ENCODE results near the gene RAB8B. TPM values are rescaled to one million over a fixed set of nuclear protein-coding genes. Genes with fewer than 3 reads are reported as not detected.

Gene RAB8B
- total and polyA plus RNA-seq, 9 of the 15 experiments (the other 6 are each of a cell fraction or from before 2014, with no cell fraction given): 7.8 to 32.1 (median 24.2) TPM

GRCh38 chr15:63198371-63199250 is 9.2 kb downstream of the RAB8B start (continued):
- TF ChIP-seq RAD21 (CRISPR knock-in tag; conservative IDR thresholded peaks at IDR 0.05 in 1 of 2, IDR thresholded peaks at IDR 0.05 in 1 of 2) (peak in 1 of 2 experiments; percentile 13; a peak in 1 of 4 replicates), ZFP36 (IDR thresholded peaks at IDR 0.05; ENCODE audit: low read depth, low read length, partially characterized antibody) (no peak), SMARCA4 (IDR thresholded peaks at IDR 0.05) (peak; percentile 57), MTA1 (IDR thresholded peaks at IDR 0.05; ENCODE audit: borderline replicate concordance) (0 out of 2 replicates have a peak, but pooled peaks have one; percentile 36), DEAF1 (CRISPR knock-in tag; IDR thresholded peaks at IDR 0.05) (no peak), SOX6 (IDR thresholded peaks at IDR 0.05) (peak; percentile 41; the same call in 1 of the 2 replicates), E2F3 (CRISPR knock-in tag; IDR thresholded peaks at IDR 0.05) (no peak), HNRNPH1 (optimal IDR thresholded peaks at IDR 0.05; ENCODE audit: low read depth, low read length) (no peak), CEBPG (CRISPR knock-in tag; IDR thresholded peaks at IDR 0.05) (no peak), CEBPG (tag; conservative IDR thresholded peaks at IDR 0.05 in 1 of 2, IDR thresholded peaks at IDR 0.05 in 1 of 2) (peak; percentile 91 to 93), ZNF764 (CRISPR knock-in tag; IDR thresholded peaks at IDR 0.05; ENCODE audit: low read depth) (no peak), KLF1 (tag; IDR thresholded peaks at IDR 0.05) (no peak), MEF2D (tag; conservative IDR thresholded peaks at IDR 0.05; ENCODE audit: low read depth) (no peak), HNRNPUL1 (IDR thresholded peaks at IDR 0.05; ENCODE audit: low read length) (no peak), FOXK2 (conservative IDR thresholded peaks at IDR 0.05 in 1 of 2, IDR thresholded peaks at IDR 0.05 in 1 of 2; ENCODE audit: low read depth in 2 of 2) (peak in 1 of 2 experiments; percentile 96; a peak in 2 of 4 replicates), KLF13 (tag; IDR thresholded peaks at IDR 0.05; ENCODE audit: borderline replicate concordance, low read depth) (no peak)
- TF ChIP-seq, protein P1, sequence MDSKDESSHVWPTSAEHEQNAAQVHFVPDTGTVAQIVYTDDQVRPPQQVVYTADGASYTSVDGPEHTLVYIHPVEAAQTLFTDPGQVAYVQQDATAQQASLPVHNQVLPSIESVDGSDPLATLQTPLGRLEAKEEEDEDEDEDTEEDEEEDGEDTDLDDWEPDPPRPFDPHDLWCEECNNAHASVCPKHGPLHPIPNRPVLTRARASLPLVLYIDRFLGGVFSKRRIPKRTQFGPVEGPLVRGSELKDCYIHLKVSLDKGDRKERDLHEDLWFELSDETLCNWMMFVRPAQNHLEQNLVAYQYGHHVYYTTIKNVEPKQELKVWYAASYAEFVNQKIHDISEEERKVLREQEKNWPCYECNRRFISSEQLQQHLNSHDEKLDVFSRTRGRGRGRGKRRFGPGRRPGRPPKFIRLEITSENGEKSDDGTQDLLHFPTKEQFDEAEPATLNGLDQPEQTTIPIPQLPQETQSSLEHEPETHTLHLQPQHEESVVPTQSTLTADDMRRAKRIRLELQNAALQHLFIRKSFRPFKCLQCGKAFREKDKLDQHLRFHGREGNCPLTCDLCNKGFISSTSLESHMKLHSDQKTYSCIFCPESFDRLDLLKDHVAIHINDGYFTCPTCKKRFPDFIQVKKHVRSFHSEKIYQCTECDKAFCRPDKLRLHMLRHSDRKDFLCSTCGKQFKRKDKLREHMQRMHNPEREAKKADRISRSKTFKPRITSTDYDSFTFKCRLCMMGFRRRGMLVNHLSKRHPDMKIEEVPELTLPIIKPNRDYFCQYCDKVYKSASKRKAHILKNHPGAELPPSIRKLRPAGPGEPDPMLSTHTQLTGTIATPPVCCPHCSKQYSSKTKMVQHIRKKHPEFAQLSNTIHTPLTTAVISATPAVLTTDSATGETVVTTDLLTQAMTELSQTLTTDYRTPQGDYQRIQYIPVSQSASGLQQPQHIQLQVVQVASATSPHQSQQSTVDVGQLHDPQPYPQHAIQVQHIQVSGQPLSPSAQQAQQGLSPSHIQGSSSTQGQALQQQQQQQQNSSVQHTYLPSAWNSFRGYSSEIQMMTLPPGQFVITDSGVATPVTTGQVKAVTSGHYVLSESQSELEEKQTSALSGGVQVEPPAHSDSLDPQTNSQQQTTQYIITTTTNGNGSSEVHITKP (IDR thresholded peaks at IDR 0.05; ENCODE audit: partially characterized antibody): peak; percentile 98
- TF ChIP-seq, protein P2, sequence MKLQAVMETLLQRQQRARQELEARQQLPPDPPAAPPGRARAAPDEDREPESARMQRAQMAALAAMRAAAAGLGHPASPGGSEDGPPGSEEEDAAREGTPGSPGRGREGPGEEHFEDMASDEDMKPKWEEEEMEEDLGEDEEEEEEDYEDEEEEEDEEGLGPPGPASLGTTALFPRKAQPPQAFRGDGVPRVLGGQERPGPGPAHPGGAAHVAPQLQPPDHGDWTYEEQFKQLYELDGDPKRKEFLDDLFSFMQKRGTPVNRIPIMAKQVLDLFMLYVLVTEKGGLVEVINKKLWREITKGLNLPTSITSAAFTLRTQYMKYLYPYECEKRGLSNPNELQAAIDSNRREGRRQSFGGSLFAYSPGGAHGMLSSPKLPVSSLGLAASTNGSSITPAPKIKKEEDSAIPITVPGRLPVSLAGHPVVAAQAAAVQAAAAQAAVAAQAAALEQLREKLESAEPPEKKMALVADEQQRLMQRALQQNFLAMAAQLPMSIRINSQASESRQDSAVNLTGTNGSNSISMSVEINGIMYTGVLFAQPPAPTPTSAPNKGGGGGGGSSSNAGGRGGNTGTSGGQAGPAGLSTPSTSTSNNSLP (IDR thresholded peaks at IDR 0.05; ENCODE audit: borderline replicate concordance, low read depth, low read length): no peak
- TF ChIP-seq, protein P3, sequence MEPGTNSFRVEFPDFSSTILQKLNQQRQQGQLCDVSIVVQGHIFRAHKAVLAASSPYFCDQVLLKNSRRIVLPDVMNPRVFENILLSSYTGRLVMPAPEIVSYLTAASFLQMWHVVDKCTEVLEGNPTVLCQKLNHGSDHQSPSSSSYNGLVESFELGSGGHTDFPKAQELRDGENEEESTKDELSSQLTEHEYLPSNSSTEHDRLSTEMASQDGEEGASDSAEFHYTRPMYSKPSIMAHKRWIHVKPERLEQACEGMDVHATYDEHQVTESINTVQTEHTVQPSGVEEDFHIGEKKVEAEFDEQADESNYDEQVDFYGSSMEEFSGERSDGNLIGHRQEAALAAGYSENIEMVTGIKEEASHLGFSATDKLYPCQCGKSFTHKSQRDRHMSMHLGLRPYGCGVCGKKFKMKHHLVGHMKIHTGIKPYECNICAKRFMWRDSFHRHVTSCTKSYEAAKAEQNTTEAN (CRISPR knock-in tag; IDR thresholded peaks at IDR 0.05): no peak
